GM12891 (cell line): ENCODE measurements around the gene SMCO1.

ENCODE experiments used
- DNase-seq: peaks from one replicate; pipeline ENCODE4 v3.0.0; 2011; ENCODE audit warnings: low spot score; ENCODE audit not compliant: insufficient read length
- FAIRE-seq: peaks from 2 replicates; lab custom pipeline; 2011; peaks lifted over from hg19 to GRCh38; lab: Jason Lieb, UNC
- PAX5 ChIP-seq: IDR thresholded peaks from 2 replicates; pipeline ENCODE4 v1.6.1; 2011; ENCODE audit warnings: low read length, moderate library complexity, mild to moderate bottlenecking; ENCODE audit not compliant: insufficient read depth, severe bottlenecking
- POLR2A ChIP-seq: IDR thresholded peaks from 2 replicates; pipeline ENCODE4 v1.6.1; 2011; ENCODE audit warnings: low read depth, low read length, control low read depth
- POLR2AphosphoS5 ChIP-seq: IDR thresholded peaks from 2 replicates; pipeline ENCODE4 v1.6.1; 2011; ENCODE audit warnings: low read depth, low read length, control low read depth
- POU2F2 ChIP-seq: IDR thresholded peaks from 2 replicates; pipeline ENCODE4 v1.6.1; 2011; ENCODE audit warnings: low read depth, mild to moderate bottlenecking, control low read depth, low read length, moderate library complexity
- SPI1 ChIP-seq: IDR thresholded peaks from 2 replicates; pipeline ENCODE4 v1.6.1; 2011; ENCODE audit warnings: low read depth, low read length, control low read depth
- TAF1 ChIP-seq: IDR thresholded peaks from 2 replicates; pipeline ENCODE4 v1.6.1; 2011; ENCODE audit warnings: low read depth, low read length, control low read depth

Gene SMCO1

GRCh38 chr3:196547067-196547466 lies 31.9 kb upstream of the SMCO1 start:
- TF ChIP-seq POLR2A (no peak), TAF1 (no peak), POLR2AphosphoS5 (no peak), POU2F2 (no peak), PAX5 (no peak), SPI1 (no peak)
- DNase-seq (no peak), FAIRE-seq (no peak)

DNA sequence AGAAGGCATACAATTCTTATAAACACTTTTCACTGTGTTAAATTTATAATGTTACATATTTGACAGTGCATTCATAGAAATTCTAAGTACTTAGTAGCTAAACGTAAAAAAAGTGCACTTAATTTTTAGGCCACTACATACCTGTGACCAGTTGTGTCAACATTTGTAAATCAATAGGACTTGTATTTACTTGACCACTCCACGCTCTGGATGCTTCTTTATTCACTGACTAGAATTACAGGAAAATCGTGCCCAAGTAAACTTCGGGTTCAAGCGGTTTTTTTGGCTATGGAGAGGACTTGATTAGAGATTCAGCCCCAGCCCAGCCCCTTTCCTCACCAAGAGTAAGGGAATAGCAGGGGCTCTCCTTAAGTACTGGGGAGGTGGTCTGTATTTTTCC lies 31.4 kb upstream of the SMCO1 start:
- no peak for TF ChIP-seq POLR2AphosphoS5
- no peak for TF ChIP-seq PAX5
- FAIRE-seq (no peak), DNase-seq (no peak)

- no peak for DNase-seq
- FAIRE-seq, result no peak
- no peak for TF ChIP-seq POLR2AphosphoS5
- TF ChIP-seq SPI1, result 0 out of 2 replicates have a peak, but pooled peaks have one; percentile 14
These were observed 29.4 kb upstream of the SMCO1 start for GRCh38 chr3:196544491-196544992.

GRCh38 chr3:196541684-196542445 lies 26.7 kb upstream of the SMCO1 start:
- TF ChIP-seq SPI1, result no peak
- TF ChIP-seq POU2F2, result no peak
- no peak for TF ChIP-seq POLR2A
- TF ChIP-seq TAF1, result no peak
- no peak for TF ChIP-seq POLR2AphosphoS5
- no peak for TF ChIP-seq PAX5
- DNase-seq (no peak), FAIRE-seq (no peak)

GRCh38 chr3:196537319-196537984 lies 22.3 kb upstream of the SMCO1 start:
- FAIRE-seq, result no peak
- TF ChIP-seq TAF1, result no peak
- no peak for TF ChIP-seq POLR2A
- no peak for TF ChIP-seq POU2F2
- no peak for TF ChIP-seq POLR2AphosphoS5
- TF ChIP-seq SPI1, result no peak
- DNase-seq, result no peak

DNA sequence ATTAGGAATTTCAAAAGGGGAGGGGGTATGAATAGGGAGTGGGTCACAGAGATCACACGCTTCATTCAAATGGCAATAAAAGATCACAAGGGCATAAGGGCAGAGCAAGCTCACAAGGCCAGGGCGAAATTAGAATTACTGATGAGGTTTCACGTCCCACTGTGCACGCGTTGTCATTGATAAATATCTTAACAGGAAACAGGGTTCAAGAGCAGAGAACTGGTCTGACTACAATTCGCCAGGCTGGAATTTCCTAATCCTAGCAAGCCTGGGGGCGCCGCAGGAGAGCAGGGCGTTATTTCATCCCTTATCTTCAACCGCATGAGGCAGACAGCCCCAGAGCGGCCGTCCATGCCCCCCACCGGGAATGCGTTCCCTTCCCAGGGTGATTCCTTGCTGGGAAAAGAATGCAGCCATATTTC lies 18.1 kb upstream of the SMCO1 start:
- DNase-seq (no peak), FAIRE-seq (no peak)
- no peak for TF ChIP-seq POLR2AphosphoS5
- no peak for TF ChIP-seq TAF1
- no peak for TF ChIP-seq POU2F2
- TF ChIP-seq POLR2A, result no peak
- TF ChIP-seq PAX5, result no peak
- no peak for TF ChIP-seq SPI1

DNA sequence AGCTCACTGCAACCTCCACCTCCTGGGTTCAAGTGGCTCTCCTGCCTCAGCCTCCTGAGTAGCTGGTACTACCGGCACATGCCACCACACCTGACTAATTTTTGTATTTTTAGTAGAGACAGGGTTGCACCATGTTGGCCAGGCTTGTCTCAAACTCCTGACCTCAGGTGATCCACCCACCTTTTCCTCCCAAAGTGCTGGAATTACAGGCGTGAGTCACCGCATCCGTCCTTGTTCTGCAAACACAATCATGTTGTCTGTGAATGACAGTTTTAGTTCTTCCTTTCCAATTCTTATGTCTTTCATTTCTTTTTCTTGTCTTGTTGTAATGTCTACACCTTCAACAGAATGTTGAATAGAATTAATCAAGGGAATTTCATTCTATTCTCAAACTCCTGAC lies 16.3 kb upstream of the SMCO1 start:
- TF ChIP-seq POLR2A (no peak), TAF1 (no peak)
- DNase-seq (no peak), FAIRE-seq (no peak)

GRCh38 chr3:196528639-196529233 lies 13.6 kb upstream of the SMCO1 start:
- peak; percentile 84 for FAIRE-seq
- DNase-seq, result peak; percentile 86
- TF ChIP-seq POU2F2 (no peak), TAF1 (peak; percentile 78), POLR2A (peak; percentile 69; the same call in 1 of the 2 replicates), PAX5 (peak; percentile 64), SPI1 (no peak), POLR2AphosphoS5 (peak; percentile 74)

GRCh38 chr3:196525141-196525540 lies 10.0 kb upstream of the SMCO1 start:
- TF ChIP-seq PAX5, result no peak
- TF ChIP-seq POLR2A, result no peak
- TF ChIP-seq TAF1, result no peak
- TF ChIP-seq POU2F2, result no peak
- TF ChIP-seq SPI1, result no peak
- no peak for TF ChIP-seq POLR2AphosphoS5
- no peak for DNase-seq
- no peak for FAIRE-seq

- no peak for DNase-seq
- TF ChIP-seq TAF1, result no peak
- TF ChIP-seq POU2F2, result no peak
- no peak for TF ChIP-seq POLR2AphosphoS5
- TF ChIP-seq POLR2A, result no peak
- no peak for TF ChIP-seq PAX5
- TF ChIP-seq SPI1, result no peak
- FAIRE-seq, result no peak
These were observed 9.4 kb upstream of the SMCO1 start for GRCh38 chr3:196524527-196524926.
